Germinal center (tissue), 1 donor: ENCODE measurements around the gene PDE4A.

Source experiments
- DNase-seq: peaks from one replicate; pipeline ENCODE4 v3.0.0; 2012; ENCODE audit warnings: mixed read lengths, low spot score

PDE4A gene

GRCh38 chr19:10510301-10510802, 90.0 kb downstream of the PDE4A start:
- peak; percentile 79 for DNase-seq

DNA sequence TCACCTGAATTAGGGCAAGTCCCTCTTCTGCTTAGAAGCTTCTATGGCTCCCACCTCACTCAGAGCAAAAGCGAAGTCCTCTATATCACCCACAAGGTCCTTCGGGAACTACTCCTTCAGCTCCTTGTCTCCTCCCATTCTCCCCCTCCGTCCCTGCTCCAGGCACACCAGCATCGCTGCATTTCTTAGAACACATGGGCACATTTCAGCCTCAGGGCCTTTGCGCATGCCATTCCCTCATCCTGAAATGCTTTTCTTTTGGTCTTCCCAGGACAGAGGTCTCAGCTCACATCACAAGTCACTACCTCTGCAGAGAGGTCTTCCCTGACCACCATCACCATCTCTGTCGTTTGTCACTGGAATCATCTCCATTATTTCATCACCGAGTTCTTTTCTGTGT, 92.9 kb downstream of the PDE4A start:
- no peak for DNase-seq

DNA sequence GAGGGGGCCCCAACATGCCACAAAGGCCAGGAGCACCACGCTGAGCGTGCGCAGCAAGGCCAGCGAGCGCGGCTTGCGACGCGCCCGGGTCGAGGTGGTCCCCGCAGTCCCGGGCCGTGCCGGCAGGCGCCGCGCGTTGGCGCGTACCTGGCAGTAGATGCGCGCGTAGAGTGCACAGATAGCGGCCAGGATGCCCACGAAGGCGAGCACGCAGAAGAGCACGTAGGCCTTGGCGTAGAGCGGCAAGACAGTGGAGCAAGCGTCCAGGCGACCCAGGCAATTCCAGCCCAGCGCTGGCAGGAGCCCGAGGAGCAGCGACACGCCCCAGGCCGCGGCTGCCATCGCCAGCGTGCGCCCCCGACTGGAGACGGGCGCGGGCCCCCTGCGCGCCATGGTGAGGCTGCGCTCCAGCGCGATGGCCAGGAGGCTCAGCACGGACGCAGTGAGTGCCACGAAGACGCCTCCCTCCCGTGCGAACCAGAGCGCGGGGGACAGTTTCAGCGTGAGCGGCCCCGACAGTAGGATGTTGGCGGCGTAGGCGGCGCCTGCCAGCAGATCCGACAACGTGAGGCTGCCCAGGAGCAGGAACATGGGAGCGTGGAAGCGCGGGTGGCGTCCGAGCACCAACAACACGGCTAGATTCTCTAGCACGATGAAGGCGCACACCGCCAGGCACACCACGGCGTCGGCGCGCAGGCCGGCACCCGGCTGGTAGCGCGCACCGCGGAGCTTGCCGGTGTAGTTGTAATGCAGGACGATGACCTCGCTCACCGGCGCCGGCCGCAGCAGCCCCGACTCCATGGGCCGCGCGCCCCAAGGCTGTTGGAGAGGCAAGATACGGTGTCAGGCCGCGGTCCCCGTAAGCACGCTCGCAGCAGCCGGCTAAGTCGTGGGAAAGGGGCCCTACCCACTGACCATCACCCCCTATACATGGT, 94.1 kb downstream of the PDE4A start:
- DNase-seq: peak; percentile 69

DNA sequence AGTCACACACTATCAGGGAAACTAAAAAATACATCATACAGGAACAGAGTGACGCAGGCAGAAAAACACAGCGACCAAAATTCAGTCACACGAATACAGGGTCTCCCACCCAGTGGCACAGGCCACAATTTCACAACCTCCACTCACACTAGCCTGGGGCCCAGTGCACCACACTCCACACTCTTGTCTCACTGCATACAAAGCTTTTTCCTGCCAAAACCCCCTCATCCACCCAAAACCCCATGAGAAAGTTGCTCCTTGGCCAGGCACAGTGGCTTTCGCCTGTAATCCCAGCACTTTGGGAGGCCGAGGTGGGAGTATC, 95.7 kb downstream of the PDE4A start:
- no peak for DNase-seq

GRCh38 chr19:10516671-10517286, 96.4 kb downstream of the PDE4A start:
- DNase-seq: no peak

DNA sequence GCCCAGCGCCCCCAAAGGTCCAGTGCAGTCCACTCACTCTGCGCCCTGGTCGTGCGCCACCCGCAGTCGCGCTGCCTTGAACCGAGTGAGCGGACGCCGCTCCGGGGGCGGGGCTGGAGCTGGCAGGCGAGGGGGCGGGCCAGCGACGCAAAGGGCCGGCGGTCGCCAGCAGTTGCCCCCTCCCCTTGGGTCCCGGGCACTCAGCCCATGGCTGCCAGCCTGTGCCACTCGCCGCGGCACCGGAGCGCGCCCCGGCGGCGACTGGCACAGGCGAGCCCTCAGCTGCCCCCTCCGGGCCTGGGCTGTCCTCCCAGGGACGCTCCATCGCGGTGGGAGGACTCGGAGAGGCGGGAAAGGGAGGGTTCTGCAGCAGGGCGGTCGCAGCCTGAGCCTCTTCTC, 97.0 kb downstream of the PDE4A start, which contains the start of gene S1PR5:
Gene S1PR5, minus strand, starts transcription at position 87 of the 399 bp plus-strand sequence. CDS start 2,436 bp downstream, outside the sequence.
- no peak for DNase-seq

DNA sequence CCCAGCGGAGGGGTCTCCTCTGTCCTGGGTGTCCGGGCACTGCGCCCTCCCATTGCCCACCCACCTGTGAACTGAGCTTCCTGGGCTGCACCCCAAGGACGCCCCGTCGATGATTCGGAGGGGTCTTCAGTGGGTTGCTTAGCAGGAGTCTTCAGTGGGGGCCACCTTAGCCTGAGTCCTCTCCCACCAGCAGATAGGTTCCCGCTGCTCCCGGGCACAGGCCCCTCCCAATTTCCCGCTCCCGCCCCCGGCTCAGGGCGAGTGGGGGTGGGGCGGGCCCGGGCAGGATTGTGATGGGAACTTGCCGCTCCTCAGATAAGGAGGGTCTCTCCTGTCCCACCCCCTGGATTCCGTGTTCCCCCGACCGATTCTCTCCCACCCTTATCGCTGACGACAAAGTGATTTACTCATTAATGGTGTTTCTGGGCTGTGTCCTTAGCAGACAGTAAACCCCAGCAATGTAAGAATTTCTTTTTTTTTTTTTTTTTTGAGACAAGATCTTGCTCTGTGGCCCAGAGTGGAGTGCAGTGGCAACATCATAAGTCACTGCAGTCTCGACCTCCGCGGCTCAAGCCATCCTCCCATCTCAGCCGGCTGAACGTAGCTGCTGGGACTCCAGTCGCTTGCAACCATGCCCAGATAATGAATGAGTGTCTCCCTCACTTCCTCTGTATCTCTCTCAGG, 97.6 kb downstream of the PDE4A start:
- no peak for DNase-seq

DNA sequence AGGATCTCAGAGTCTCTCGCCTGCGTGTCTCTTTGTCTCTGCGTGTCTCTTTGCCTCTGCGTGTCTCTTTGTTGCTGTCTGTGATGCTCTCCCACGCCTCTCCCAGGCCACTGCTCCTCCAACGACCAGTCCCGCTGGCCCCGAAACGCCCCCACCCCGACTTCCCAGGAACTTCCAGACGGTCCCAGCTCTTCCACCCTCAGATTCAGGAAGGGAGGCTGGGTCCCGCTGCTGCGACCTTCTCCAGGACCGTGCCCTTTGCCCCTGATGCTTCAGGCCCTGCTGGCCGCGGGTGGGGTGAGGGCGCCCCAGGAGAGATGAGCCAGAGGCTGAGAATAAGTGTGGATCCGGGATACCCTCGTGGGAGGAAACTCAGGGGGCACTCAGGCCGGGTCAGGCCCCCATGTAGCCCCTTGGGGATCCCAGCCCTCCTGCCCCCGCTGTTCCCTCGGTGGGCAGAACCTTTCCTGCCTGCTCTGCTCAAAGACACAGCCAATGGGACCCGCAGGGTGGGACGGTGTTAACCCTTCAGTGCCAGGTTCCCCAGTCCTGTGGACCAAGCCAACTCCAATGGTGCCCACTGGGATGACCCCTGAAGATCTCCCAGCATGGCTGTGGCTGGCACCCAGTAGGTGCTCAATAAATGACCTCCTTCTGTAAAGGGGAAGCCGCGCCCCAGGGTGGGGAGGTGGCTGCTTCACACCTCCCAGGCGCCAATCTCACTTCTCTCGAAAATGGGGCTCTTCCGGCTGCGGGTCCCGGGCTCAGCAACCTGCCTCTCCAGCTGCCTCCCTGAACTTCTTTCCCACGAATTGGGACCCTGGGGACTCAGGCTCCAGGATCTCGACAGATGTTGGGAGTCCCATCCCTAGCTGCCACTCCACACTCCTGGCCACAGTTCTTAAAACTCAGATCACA, 98.4 kb downstream of the PDE4A start:
- DNase-seq: no peak
